Medulla oblongata (tissue), 1 donor: ENCODE measurements around the gene FCHSD1.

Source experiments
- DNase-seq: peaks from one replicate; pipeline ENCODE4 v3.0.0-alpha.2; 2015; ENCODE audit errors: extremely low spot score

FCHSD1 gene

DNA sequence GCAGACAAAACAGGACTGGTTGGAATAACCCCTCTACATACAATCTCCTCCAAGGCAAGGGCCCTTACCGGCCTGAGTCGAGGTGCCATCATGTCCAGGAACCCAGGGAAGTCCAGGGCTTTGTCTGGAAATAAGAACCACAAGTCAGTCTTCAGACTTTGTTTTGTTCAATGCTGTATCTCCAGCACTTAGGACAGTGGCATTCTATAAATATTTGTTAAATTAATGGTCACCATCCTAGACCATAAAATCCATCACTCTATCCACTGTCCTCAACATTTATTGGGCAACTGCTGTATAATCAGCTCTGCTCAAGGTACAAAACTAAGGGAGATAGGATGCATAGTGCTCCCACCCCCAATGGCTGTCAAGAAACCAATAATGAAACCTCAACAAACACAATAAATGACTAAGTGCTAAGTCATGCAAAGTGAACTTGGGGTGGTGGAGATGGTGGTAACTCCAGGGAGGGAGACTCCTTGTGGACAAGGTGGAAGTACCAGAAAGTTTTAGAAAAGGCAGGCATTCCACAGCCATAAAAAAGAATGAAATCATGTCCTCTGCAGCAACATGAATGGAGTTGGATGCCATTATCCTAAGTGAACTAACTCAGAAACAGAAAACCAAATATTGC is 9.5 kb downstream of the FCHSD1 start:
- DNase-seq: no peak

DNA sequence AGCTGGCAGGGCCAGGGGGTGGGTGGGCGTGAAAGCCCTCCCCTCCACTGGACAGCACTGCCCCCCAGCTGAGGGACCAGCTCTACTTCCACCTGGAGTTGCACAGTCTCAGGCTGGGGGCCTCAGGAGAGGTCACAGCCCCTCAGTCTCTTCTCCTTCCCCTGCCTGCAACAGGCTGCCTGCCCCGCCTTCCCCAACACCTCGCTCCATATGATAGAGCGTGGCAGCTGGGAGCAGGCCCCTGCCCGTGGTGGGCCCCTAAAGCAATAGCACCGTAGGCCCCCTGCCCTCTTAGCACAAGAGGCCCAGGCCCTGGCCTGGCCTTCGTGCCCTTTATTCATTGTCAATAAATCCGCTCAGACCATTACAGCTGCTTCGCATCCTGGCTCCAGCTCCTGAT is 10.5 kb downstream of the FCHSD1 start:
- DNase-seq: no peak

DNA sequence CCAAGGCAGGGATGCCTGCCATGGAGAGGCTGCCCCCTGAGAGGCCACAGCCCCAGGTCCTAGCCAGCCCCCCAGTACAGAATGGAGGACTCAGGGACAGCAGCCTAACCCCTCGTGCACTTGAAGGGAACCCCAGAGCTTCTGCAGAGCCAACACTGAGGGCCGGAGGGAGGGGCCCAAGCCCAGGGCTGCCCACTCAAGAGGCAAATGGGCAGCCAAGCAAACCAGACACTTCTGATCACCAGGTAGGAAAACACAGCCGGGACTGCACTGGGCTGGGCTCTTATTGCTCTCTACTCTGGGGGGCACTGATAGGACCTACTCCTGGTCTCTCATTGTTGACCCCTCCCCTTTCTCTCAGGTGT is 11.2 kb downstream of the FCHSD1 start:
- no peak for DNase-seq

DNA sequence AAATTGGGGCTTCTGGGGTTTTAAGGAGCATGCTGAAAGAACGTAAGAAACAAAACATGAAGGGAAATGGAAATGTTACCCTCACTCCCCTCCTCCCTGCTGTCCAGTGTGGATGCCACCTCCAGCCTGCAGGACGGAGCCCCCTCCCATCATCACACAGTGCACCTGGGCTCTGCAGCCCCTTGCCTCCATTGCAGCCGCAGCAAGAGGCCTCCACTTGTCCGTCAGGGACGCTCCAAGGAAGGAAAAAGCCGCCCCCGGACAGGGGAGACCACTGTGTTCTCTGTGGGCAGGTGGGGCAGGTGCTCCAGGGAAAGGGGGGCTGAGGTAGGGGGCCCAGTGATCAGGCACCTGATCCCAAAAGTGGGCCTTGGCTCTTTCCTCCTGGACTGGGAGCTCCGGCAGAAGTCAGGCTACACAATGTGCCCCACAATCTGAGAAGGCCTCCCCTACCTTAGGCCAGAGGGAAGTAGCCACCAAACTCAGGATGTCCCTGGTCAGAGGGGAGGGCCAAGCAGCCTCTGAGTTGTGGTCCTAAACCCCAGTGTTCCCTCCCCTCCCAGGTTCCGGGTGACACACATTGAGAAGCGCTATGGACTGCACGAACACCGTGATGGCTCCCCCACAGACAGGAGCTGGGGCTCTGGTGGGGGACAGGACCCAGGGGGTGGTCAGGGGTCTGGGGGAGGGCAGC is 11.7 kb downstream of the FCHSD1 start:
- no peak for DNase-seq

DNA sequence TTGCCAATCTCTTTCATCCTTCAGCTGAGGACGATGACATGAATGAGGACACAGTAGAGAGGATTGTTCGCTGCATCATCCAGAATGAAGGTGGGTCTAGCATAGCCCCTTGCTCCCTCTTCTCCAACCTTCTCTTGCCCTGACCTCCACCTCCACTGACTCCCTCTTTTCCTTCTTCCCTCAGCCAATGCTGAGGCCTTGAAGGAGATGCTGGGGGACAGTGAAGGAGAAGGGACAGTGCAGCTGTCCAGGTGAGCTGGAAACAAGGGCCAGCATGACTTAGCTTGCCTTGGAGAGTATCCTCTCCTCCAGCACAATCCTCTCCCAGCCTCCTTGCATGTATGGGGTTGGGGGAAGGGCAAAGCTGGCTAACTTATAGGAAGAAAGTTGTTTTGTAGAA is 12.4 kb downstream of the FCHSD1 start:
- DNase-seq: no peak

DNA sequence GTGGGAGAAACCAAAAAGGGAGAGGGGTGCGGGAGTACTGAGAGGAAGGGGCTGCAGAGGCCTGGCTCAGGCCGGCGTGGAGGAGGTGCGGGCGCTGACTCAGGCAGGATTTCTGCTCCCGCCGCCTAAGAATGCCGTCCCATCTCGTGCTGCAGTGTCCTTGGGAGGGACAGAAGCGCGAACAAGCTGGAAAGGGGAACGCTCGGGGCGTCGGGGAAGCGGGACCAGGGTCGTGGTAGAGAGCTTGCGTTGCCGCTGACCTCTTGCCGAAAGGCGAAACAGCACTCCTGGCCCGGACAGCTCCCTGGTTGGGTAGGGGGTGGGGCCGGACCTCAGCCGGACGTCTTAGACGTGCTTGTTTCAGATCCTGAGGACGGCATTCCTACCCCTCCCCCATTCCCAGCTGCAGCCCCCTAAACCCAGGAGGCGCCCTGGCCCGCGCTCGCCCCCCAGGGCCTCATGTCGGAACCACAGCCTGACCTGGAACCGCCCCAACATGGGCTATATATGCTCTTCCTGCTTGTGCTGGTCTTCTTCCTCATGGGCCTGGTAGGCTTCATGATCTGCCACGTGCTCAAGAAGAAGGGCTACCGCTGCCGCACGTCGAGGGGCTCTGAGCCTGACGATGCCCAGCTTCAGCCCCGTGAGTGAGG is 13.3 kb downstream of the FCHSD1 start:
- DNase-seq: peak; percentile 55

DNA sequence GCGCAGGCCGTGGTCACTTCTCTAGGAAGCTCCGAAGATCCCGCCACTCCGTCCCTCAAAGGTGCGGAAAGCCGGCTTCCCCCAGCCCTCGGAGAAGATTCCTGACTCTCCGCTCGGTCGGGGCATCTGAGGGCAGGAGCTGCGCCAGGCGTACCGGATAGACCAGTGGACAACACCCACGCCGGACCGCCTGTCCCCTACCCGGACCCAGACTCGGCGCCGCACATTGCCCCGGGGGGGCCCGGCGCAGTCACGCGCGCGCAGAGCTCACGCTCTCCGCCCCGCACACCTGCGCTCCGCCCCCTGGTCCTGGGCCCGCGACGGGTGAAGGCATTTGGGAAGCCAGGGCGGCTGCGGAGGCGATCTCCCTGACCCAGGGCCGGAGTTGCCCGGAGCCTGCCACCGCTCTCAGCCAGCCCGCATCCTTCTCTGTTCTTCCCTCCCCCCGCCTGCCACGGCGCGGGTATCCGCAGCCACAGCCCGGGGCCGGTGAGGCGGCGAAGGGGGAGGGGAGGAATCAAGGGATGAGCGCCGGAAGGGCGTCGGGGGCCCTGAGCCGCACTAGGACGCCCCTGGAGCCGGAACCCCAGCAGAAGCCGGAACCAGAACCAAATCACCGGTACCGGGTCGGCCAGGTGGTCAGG is 14.0 kb downstream of the FCHSD1 start:
- no peak for DNase-seq

DNA sequence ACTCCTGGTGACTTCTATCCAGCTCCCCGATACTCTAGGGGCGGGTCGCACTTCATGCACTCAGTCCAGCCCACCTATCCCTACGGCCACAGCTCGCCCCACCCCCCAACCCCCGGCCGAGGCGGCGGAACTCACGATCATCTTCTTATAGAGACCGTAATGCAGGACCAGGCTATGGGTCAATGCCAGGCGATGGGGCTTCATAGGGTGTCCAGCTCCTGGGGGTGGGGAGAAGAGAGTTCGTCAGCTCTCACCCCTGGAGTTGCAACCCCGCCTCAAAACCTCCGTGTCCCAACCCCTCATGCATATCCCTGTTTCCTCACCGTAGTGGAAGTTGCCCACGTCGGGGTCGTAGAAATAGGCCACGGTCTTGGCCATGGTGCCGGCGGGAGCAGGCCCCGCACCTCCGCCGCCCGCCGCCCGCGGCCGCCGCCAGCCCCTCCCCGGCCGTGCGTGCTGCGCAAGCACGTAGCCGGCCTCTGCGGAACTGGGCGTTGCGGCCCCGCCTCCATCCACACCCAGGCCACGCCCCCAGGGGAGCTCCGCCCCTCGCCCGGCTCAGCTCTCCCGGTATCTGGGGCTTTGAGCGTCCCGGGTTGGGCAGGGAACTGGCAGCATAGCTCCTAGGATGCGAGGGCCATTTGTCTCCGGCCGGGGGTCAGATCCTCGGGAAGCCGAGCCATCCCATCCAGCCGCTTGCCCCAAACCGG is 14.7 kb downstream of the FCHSD1 start, which contains the start of the genes HDAC3 and RELL2:
Gene HDAC3, minus strand, starts transcription at position 437 of the 710 bp plus-strand sequence. Its CDS starts 59 bp downstream, at position 378.
Gene RELL2, plus strand, starts transcription at position 585 of the 710 bp plus-strand sequence. CDS start 1,229 bp downstream, outside the sequence.
- DNase-seq: peak; percentile 95

DNA sequence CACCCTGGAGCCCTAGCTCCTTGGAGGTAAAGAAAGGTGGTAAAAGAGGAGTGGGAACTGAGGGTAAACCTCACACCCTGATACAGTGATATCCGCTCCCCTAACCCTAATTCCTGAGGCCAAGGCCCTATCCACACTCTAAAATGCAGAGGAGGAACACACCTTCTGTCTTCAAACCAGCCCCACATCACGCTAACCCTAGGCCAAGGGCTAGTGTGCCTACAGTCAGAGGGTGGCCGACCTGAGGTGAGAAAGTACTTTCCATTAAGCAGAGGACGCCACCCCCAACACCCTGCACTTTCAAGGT is 15.2 kb downstream of the FCHSD1 start:
- no peak for DNase-seq

DNA sequence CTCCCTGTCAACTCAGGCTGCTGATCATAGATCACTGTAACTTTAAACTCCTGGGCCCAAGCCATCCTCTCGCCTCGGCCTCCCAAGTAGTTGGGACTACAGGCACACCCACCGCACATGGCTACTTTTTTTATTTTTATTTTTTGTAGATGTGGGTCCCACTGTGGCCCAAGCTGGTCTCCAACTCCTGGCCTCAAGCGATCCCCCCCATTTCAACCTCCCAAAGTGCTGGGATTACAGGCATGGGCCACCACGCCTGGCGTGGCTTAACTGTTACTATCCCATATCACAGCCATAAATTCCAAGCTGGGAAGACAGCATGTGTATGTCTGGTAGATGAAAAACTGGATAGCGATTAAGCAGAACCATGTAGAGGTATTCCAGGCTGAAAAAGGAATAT is 15.6 kb downstream of the FCHSD1 start:
- no peak for DNase-seq

DNA sequence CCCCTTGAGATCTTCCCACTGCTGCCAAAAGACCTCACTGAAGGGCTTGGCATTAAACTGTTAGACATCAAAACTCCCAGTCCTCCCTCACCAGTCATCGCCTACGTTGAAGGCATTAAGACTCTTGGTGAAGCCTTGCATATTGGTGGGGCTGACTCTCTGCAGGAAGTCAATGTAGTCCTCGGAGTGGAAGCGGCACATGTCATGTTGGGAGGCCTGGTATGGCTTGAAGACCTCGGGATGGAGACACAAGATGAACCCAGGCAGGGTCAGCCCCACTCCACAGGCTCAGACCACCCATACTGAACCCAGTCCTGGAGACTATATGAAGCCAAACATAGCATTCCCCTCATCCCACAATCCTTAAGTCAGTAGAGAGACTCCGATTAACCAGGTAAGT is 16.5 kb downstream of the FCHSD1 start:
- no peak for DNase-seq

DNA sequence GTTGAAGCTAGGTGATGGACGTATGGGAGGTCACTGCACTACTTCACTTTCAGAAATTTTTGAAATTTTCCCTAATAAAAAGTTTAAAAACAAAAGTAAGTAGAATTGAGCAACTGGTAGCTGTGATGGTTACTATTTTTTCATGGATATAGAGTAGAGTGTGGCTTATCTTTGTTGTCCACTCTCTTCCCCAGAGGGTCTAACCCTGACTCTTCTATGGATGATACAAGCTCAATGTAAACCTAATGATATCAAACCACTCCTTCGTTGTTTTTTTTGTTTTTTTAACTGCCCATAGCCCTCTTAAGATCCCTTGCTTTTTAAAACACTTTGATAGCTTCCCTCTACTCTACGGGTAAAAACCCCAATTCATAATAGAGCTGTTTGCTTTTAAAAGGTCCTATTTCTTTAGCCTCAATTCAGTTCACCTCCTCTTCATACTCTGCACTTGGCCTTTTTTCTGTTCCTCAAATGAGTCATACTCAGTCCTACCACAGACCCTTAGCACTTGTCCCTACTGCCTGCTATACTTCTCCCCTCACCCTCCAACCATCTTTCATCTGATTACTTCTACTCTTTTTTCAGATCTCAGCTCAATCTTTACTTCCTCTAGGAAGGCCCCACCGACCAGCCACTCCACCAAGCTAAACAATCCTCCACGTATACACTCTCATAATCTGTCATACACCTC is 17.2 kb downstream of the FCHSD1 start:
- no peak for DNase-seq

DNA sequence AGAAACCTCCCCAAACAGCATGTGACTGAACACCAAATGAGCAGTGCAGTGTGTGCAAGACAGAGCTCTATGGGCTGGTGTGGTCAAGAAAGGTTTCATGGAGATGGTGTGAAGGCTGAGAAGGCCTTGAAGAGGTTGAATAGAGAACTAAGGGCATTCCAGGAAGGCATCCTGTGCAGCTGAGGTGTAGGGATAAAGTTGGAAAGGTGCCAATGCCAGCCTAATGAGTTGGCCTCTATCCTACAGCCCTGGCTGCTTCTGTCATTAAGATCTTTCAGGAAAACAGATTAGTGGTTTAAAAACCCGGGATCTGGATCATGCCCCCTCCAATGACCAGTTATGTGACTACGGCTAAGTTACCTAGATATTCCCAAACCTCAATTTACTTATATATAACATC is 18.6 kb downstream of the FCHSD1 start:
- no peak for DNase-seq

DNA sequence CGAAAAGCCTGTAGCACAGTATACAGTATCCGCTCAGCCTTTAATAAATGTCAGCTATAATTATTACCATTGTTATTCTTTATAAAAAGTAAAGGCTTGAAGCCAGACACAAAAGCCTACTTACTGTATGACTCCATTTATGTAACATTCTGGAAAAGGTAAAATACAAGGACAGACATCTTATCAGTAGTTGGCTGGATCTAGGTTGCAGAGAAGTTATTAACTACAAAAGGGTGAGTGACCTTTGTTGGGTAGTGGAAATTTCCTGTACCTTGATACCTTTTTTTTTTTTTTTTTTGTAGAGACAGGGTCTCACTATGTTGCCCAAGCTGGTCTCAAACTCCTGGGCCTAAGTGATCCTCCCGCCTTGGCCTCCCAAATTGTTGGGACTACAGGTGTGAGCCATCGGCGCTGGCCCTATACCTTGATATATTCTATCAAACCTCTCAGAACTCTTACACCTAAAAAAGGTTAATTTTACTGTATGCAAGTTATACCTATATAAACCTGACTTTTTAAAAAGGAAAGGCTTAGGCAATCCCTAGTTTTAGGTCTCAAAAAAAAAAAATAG is 20.6 kb downstream of the FCHSD1 start:
- DNase-seq: no peak

DNA sequence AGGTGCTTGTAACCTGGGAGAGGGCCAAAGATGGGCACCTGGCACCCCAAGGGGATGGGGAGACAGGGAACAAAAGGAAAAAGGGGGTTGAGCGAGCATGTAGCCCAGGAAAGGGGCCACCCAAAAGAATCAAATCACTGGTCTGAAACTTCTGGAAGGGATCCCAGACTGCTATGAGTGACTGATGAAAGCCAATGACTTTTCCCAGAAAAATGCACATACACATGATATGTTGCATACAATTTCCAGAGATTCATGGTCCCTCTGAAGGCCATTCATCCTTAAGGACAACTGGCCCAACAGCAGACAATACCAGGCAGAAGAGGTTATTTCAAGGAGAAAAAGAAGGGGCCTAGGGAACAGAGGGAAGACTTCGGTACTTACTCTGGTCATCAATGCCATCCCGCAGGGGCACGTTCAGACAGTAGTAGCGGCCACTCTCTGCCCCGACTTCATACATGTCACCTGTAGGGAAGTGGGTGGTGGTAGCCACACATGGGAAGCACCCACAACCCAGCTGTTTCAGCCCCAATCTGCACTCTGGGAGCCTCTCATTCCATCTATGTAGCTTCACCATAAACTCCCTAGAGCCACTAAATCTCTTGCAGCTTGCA is 22.9 kb downstream of the FCHSD1 start:
- no peak for DNase-seq

DNA sequence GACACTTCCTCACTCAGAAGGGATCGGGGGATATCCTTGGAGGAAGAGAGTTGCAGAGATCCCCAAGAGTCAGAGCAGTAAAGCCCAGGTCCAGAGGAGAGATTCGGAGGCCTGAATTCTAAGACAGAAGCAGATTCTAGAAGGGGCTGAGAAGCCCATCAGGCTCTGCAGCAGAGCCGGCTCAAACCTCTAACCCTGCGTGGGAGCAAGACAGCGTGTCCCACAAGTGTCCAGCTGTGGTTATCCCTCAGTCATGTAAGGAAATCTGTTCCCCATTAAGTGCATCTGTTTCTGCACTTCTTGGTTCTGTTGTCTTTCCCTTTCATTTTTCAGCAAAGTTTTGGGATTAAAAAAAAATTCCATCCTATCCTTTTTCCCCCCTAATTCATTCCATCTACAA is 27.6 kb downstream of the FCHSD1 start:
- DNase-seq: no peak

DNA sequence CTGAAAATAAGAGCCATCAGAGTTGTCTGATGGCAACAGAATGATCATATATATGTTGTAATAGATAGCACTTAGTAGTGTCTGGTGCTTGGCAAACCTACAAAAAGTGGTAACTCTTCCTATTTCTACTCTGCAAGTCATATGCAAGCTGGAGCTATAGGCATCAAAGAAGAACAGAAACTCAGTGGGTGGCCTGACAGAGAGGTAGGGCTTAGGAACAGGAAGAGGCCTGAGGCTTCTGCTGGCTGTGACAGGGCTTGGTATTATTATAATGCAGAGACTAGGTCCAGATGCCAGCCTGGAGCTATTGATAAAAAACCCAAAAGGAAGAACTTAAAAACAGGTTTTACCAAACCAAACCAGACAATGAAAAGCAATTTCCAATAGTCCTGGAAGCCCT is 28.0 kb downstream of the FCHSD1 start:
- DNase-seq: peak; percentile 80

DNA sequence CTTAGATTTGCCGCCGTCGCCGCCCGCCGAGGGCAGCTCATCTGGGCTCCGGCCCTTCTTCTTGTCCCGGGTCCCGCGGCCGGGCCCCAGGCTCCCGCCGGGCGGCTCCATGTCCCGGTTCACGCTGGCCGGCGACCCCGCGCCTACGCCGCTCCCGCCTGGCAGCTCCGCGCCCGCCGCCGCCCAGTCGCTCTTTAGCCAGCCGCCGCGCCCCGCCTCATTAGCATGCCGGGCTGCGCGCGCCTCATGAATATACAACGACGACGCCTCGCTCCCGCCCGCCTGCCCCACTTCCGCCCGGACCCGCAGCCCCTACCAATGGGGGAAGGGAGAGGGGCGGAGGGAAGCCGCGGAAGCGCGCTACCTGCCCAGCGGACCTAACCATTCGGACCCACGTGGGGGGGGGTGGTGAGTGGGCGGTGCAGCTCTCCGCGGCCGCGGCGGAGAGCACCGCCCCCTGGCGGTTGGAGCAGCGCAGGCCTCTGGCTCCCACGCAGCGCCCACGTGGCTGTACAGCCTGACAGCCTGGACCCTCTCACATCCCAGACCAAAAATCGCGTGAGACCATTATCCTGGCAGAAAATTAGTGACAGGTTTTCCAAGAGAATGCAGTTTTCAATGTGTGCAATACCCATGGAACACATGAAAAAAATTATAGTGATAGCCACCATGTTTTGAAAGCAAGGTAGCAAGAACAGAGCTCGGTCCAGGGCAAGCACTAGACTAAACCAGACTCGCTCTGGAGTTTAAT is 32.2 kb downstream of the FCHSD1 start, which contains the start of gene DIAPH1:
Gene DIAPH1, minus strand, starts transcription at position 197 of the 751 bp plus-strand sequence. Its CDS starts 86 bp downstream, at position 111.
- peak; percentile 92 for DNase-seq

DNA sequence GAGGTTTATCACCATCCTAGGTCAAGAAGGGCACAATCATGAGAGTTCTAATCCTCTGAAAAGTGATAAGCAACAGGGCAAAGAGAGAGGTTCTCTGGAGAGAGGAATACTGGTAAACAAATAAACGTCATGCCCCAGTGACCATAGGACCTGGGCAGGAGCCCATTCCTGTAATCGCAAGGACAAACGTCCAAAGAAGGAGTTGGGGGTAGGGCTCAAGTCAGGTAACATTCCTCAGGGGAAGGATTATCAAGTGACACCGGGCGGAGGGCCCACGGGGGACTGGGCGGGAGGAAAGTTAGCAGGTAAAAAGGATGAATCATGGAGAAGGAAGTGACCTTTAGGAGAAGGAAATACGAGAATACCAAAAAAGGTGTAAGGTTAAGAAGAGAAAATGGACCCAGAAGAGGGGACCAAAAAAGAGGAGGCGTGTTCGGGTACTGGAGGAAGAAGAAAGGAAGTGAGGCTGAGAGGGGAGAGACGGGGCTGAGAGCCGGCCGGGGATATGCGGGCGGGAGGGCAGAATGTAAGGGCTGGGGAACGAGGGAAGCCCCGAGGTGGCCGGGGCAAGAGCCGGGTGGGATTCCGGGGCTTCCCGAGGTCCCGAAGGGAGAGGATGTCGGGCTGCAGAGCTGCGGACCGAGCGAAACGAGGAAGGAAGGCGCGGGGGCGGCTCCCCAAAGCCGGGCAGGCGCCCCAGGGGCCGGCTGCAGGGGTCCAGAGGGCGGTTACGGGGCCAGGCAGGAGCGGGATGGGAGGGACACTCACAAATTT is 33.0 kb downstream of the FCHSD1 start:
- DNase-seq: peak; percentile 30
